IMR-90 (cell line): ENCODE measurements around the gene TST.

ENCODE experiments used
- CEBPB ChIP-seq: IDR thresholded peaks from 2 replicates; pipeline ENCODE4 v1.6.1; 2012; ENCODE audit warnings: low read depth, low read length, improper control_type of control experiment
- FOS ChIP-seq: fragments of 150-350 bp; IDR thresholded peaks from 2 replicates; pipeline ENCODE4 v1.6.1; 2016; ENCODE audit warnings: low read depth, low read length
- POLR2A ChIP-seq: IDR thresholded peaks from 2 replicates; pipeline ENCODE4 v1.6.1; 2012; ENCODE audit warnings: mild to moderate bottlenecking, low read depth, low read length
- RFX5 ChIP-seq: IDR thresholded peaks from 2 replicates; pipeline ENCODE4 v1.8.0; 2012; ENCODE audit warnings: low read depth, mild to moderate bottlenecking, low read length, moderate library complexity
- TF ChIP-seq, protein P1 (sequence below): conservative IDR thresholded peaks from 2 replicates; pipeline ENCODE4 v1.5.1; 2012; ENCODE audit warnings: mild to moderate bottlenecking, low read depth, low read length, improper control_type of control experiment

DNA sequence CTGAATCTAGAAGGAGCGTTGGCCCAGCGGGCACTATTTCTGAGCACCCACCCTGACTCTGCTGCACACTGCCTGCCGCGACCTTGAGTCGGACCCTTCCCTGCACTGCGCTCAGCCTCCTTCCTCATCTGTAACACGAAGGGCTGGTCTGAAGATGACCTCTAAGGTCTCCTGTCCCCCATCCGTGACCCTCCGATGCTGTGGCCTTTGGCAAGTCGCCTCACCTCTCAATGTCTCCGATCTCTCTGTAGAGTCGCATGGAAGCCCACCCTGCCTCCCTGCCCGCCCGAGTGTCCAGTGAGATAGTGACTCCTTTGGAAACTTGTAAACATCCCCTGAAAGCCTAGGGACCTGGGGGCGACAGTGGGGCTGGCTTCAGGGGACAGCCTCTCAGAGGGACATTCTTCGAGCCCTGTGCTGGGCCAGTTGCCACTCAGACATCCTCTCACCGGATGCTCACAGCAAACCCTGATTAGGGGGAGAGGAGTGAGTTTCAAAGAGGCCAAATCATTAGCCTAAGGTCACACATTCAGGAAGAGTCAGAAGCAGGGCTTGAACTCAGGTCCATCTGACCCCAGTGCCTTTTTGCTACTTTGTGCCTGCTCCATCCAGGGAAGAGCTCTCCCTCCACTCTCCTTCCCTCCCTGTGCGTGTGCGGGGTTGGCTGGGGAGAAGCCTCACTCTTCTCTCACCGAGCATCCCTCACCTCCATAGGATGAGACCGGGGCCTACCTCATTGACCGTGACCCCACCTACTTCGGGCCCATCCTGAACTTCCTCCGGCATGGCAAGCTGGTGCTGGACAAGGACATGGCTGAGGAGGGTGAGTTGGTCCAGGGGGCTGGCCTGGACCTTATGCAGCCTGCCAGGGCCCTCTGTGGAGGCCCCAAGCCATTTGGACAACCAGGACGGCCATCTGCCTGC, 33.4 kb upstream of the TST start:
- TF ChIP-seq, protein P1, sequence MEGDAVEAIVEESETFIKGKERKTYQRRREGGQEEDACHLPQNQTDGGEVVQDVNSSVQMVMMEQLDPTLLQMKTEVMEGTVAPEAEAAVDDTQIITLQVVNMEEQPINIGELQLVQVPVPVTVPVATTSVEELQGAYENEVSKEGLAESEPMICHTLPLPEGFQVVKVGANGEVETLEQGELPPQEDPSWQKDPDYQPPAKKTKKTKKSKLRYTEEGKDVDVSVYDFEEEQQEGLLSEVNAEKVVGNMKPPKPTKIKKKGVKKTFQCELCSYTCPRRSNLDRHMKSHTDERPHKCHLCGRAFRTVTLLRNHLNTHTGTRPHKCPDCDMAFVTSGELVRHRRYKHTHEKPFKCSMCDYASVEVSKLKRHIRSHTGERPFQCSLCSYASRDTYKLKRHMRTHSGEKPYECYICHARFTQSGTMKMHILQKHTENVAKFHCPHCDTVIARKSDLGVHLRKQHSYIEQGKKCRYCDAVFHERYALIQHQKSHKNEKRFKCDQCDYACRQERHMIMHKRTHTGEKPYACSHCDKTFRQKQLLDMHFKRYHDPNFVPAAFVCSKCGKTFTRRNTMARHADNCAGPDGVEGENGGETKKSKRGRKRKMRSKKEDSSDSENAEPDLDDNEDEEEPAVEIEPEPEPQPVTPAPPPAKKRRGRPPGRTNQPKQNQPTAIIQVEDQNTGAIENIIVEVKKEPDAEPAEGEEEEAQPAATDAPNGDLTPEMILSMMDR: no peak
- no peak for TF ChIP-seq POLR2A
- no peak for TF ChIP-seq CEBPB
- TF ChIP-seq FOS: no peak
- TF ChIP-seq RFX5: no peak
